Neural progenitor cell (in vitro differentiated cells): ENCODE results near the gene BGLAP. TPM values are rescaled to one million over a fixed set of nuclear protein-coding genes. Genes with fewer than 3 reads are reported as not detected.

Experiments
- DNase-seq: peaks from one replicate; pipeline ENCODE4 v3.0.0-alpha.2; 2016; ENCODE audit warnings: low spot score
- H2AFZ ChIP-seq: fragments of 200-600 bp; sonication (generic); replicated peaks from 2 replicates; pipeline ENCODE4 v1.6.1; 2016; ENCODE audit warnings: antibody characterized with exemption
- H3F3A ChIP-seq: fragments of 200-600 bp; sonication (generic); 2 replicates; pipeline ENCODE4 v1.6.1; 2016; ENCODE audit warnings: antibody characterized with exemption, low read depth
- H3K27ac ChIP-seq: fragments of 200-600 bp; sonication (generic); 2 replicates; pipeline ENCODE4 v1.5.1; 2016; ENCODE audit warnings: mild to moderate bottlenecking
- H3K27me3 ChIP-seq: fragments of 200-600 bp; sonication (generic); 2 replicates; pipeline ENCODE4 v1.6.1; 2016; ENCODE audit warnings: mild to moderate bottlenecking, moderate library complexity
- H3K36me3 ChIP-seq: fragments of 200-600 bp; sonication (generic); 2 replicates; pipeline ENCODE4 v1.5.1; 2016
- H3K4me1 ChIP-seq: fragments of 200-600 bp; sonication (generic); 2 replicates; pipeline ENCODE4 v1.6.1; 2016; ENCODE audit warnings: mixed run types
- H3K4me2 ChIP-seq: fragments of 200-600 bp; sonication (generic); 2 replicates; pipeline ENCODE4 v1.6.1; 2016
- H3K4me3 ChIP-seq: fragments of 200-600 bp; sonication (generic); 2 replicates; pipeline ENCODE4 v1.5.1; 2016
- H3K79me2 ChIP-seq: fragments of 200-600 bp; sonication (generic); 2 replicates; pipeline ENCODE4 v1.6.1; 2016; ENCODE audit warnings: low read depth
- H3K9ac ChIP-seq: fragments of 200-600 bp; sonication (generic); 2 replicates; pipeline ENCODE4 v1.6.1; 2016
- H3K9me3 ChIP-seq: fragments of 200-600 bp; sonication (generic); 2 replicates; pipeline ENCODE4 v1.5.1; 2016; ENCODE audit warnings: low read depth
- H4K20me1 ChIP-seq: fragments of 200-600 bp; sonication (generic); 2 replicates; pipeline ENCODE4 v1.6.1; 2016; ENCODE audit warnings: low read depth
- H3K27ac Mint-ChIP-seq: 3 replicates; pipeline ENCODE4 v1.8.0; 2021; ENCODE audit warnings: mixed read lengths
- H3K27me3 Mint-ChIP-seq: 2 replicates; pipeline ENCODE4 v1.8.0; 2022; ENCODE audit warnings: low read depth, mild to moderate bottlenecking, inconsistent platforms, moderate library complexity, mixed read lengths; ENCODE audit not compliant: insufficient read depth
- H3K36me3 Mint-ChIP-seq: 3 replicates; pipeline ENCODE4 v1.8.0; 2021; ENCODE audit warnings: mixed read lengths
- H3K4me1 Mint-ChIP-seq: 3 replicates; pipeline ENCODE4 v1.8.0; 2021; ENCODE audit warnings: mixed read lengths
- H3K4me3 Mint-ChIP-seq: 3 replicates; pipeline ENCODE4 v1.8.0; 2021; ENCODE audit warnings: mild to moderate bottlenecking, moderate library complexity, mixed read lengths
- H3K9me3 Mint-ChIP-seq: 3 replicates; pipeline ENCODE4 v1.8.0; 2020; ENCODE audit warnings: mixed read lengths
- CTCF ChIP-seq: fragments of 200-600 bp; sonication (generic); IDR thresholded peaks from 2 replicates; pipeline ENCODE4 v1.5.1; 2017; ENCODE audit warnings: antibody characterized with exemption, mild to moderate bottlenecking
- EZH2 ChIP-seq: fragments of 200-600 bp; sonication (generic); IDR thresholded peaks from 2 replicates; pipeline ENCODE4 v1.6.1; 2017; ENCODE audit warnings: antibody characterized with exemption, mild to moderate bottlenecking, moderate library complexity
- EZH2phosphoT487 ChIP-seq: fragments of 200-600 bp; sonication (generic); IDR thresholded peaks from 2 replicates; pipeline ENCODE4 v1.6.1; 2017; ENCODE audit warnings: antibody characterized with exemption
- total RNA-seq: library from RNA; depleted of rRNA; stranded (reverse); fragments of >200 nt; gene quantifications from 2 replicates; pipeline ENCODE4 v1.2.3, GENCODE V29; 2015; ENCODE audit warnings: low replicate concordance

The BGLAP gene
- total RNA-seq, 1 donor from 2014 or later = 0.22 TPM

GRCh38 chr1:156241311-156241811 lies 623 bp upstream of the BGLAP start:
- Mint-ChIP-seq H3K27me3 (peaks cover 5% of the 10 kb centered on the region), H3K4me3 (no peak overlapping the region), H3K4me1 (no peaks in the 10 kb centered on the region), H3K36me3 (peaks cover 14% of the 10 kb centered on the region), H3K27ac (no peak overlapping the region), H3K9me3 (no peaks in the 10 kb centered on the region)
- TF ChIP-seq EZH2phosphoT487 (no peak), EZH2 (no peak), CTCF (no peak)
- no peak overlapping the region for H3K4me3 ChIP-seq
- no peak overlapping the region for H3K27ac ChIP-seq
- no peaks in the 10 kb centered on the region for H3F3A ChIP-seq
- H3K9me3 ChIP-seq = no peaks in the 10 kb centered on the region
- no peak overlapping the region for H2AFZ ChIP-seq
- no peaks in the 10 kb centered on the region for H3K79me2 ChIP-seq
- H3K9ac ChIP-seq = no peak overlapping the region
- no peak for DNase-seq
- H4K20me1 ChIP-seq = peaks cover 4% of the 10 kb centered on the region
- peaks cover 3% of the 10 kb centered on the region for H3K36me3 ChIP-seq
- no peaks in the 10 kb centered on the region for H3K27me3 ChIP-seq
- no peak overlapping the region for H3K4me2 ChIP-seq
- no peaks in the 10 kb centered on the region for H3K4me1 ChIP-seq

- peaks cover 4% of the 10 kb centered on the region for H4K20me1 ChIP-seq
- Mint-ChIP-seq H3K27me3 (peaks cover 7% of the 10 kb centered on the region), H3K27ac (no peak overlapping the region), H3K4me3 (no peak overlapping the region), H3K36me3 (peaks cover 9% of the 10 kb centered on the region), H3K9me3 (no peaks in the 10 kb centered on the region), H3K4me1 (peaks cover 4% of the 10 kb centered on the region)
- H3K79me2 ChIP-seq = no peaks in the 10 kb centered on the region
- H3K9me3 ChIP-seq = no peaks in the 10 kb centered on the region
- no peak overlapping the region for H3K4me2 ChIP-seq
- H3K4me1 ChIP-seq = peaks cover 5% of the 10 kb centered on the region
- no peak overlapping the region for H3K27ac ChIP-seq
- peaks cover 3% of the 10 kb centered on the region for H3K36me3 ChIP-seq
- no peak overlapping the region for H3K9ac ChIP-seq
- peaks cover 8% of the 10 kb centered on the region for H3F3A ChIP-seq
- H3K4me3 ChIP-seq = no peak overlapping the region
- H2AFZ ChIP-seq = no peak overlapping the region
- H3K27me3 ChIP-seq = no peaks in the 10 kb centered on the region
- no peak for DNase-seq
- TF ChIP-seq EZH2 = no peak
- no peak for TF ChIP-seq CTCF
- TF ChIP-seq EZH2phosphoT487 = no peak
These were observed 754 bp downstream of the BGLAP start for GRCh38 chr1:156242738-156243137.

GRCh38 chr1:156244126-156244525 lies 2.1 kb downstream of the BGLAP start:
- Histone ChIP-seq H3F3A (peaks cover 17% of the 10 kb centered on the region), H4K20me1 (peaks cover 4% of the 10 kb centered on the region), H3K79me2 (no peaks in the 10 kb centered on the region), H3K27ac (no peak overlapping the region), H3K9ac (no peak overlapping the region), H2AFZ (no peak overlapping the region), H3K9me3 (no peaks in the 10 kb centered on the region), H3K4me3 (no peak overlapping the region), H3K4me1 (peaks cover 6% of the 10 kb centered on the region), H3K27me3 (no peaks in the 10 kb centered on the region), H3K36me3 (no peaks in the 10 kb centered on the region), H3K4me2 (no peak overlapping the region)
- DNase-seq = no peak
- H3K4me1 Mint-ChIP-seq = peaks cover 5% of the 10 kb centered on the region
- TF ChIP-seq CTCF (no peak), EZH2 (no peak), EZH2phosphoT487 (no peak)
- no peaks in the 10 kb centered on the region for H3K9me3 Mint-ChIP-seq
- H3K36me3 Mint-ChIP-seq = peaks cover 4% of the 10 kb centered on the region
- peaks cover 7% of the 10 kb centered on the region for H3K27me3 Mint-ChIP-seq
- H3K4me3 Mint-ChIP-seq = no peak overlapping the region
- no peak overlapping the region for H3K27ac Mint-ChIP-seq
